Vagina (tissue), 2 donors: ENCODE measurements around the gene AGPAT2. TPM values are rescaled to one million over a fixed set of nuclear protein-coding genes. Genes with fewer than 3 reads are reported as not detected.
A peak's percentile ranks its signal among the peaks of the same experiment; 100 is the strongest.

Source experiments
- DNase-seq, 2 donors: peaks; one replicate each; pipeline ENCODE4 v3.0.0-alpha.2; 2017; ENCODE audit errors: extremely low spot score in 2 of 2
- H3K27ac ChIP-seq: fragments of 200-600 bp; sonication (generic); one replicate; pipeline ENCODE4 v1.5.1; 2019
- H3K27me3 ChIP-seq: fragments of 200-600 bp; sonication (generic); one replicate; pipeline ENCODE4 v1.5.1; 2019
- H3K36me3 ChIP-seq, 2 donors: fragments of 200-600 bp; sonication (generic); one replicate each; pipeline ENCODE4 v1.5.1; 2017 to 2019
- H3K4me1 ChIP-seq: fragments of 200-600 bp; sonication (generic); one replicate; pipeline ENCODE4 v1.5.1; 2019
- H3K4me3 ChIP-seq, 2 donors: fragments of 200-600 bp; sonication (generic); 1 replicate in 1 of 2; 2 replicates in 1 of 2; pipeline ENCODE4 v1.5.1; 2016 to 2019
- H3K9me3 ChIP-seq: fragments of 200-600 bp; sonication (generic); one replicate; pipeline ENCODE4 v1.5.1; 2019
- POLR2A ChIP-seq, 2 donors: fragments of 450-650 bp; IDR thresholded peaks; one replicate each; pipeline ENCODE4 v1.6.1; 2017; ENCODE audit warnings: antibody characterized with exemption in 2 of 2, mild to moderate bottlenecking in 2 of 2, moderate library complexity in 2 of 2
- POLR2AphosphoS5 ChIP-seq, 2 donors: sonication (generic); formaldehyde crosslinking; IDR thresholded peaks; one replicate each; pipeline ENCODE4 v1.9.0; 2017; ENCODE audit warnings: antibody characterized with exemption in 2 of 2, mild to moderate bottlenecking in 2 of 2, low read depth in 1 of 2; ENCODE audit not compliant: insufficient read depth in 1 of 2
- intact Hi-C: fragments of 100-400 bp; cut with DNase I; formaldehyde crosslinking; loops from one replicate; pipeline ENCODE4 v1.15.1; 2023
- total RNA-seq: library from RNA; depleted of rRNA; stranded (reverse); fragments of >200 nt; gene quantifications from one replicate; pipeline ENCODE4 v1.2.3, GENCODE V29; 2016
- TF ChIP-seq, protein P1 (sequence below), 3 experiments: fragments of 450-650 bp in 2 of 3; fragments of 200-600 bp in 1 of 3; sonication (generic) in 1 of 3; IDR thresholded peaks; one replicate each; pipeline ENCODE4 v1.5.1; 2017 to 2019; ENCODE audit warnings: antibody characterized with exemption in 3 of 3, mild to moderate bottlenecking in 2 of 3, moderate library complexity in 2 of 3

The AGPAT2 gene
- total RNA-seq, 1 donor from 2014 or later = 87.2 TPM

GRCh38 chr9:136665704-136666371, 21.4 kb downstream of the AGPAT2 start:
- Histone ChIP-seq H3K27ac (peak overlapping the region; percentile 13), H3K9me3 (no peaks in the 10 kb centered on the region), H3K4me3 (peak overlapping the region; percentile 43 to 52), H3K4me1 (peaks cover 13% of the 10 kb centered on the region), H3K27me3 (peaks cover 4% of the 10 kb centered on the region), H3K36me3 (no peaks in the 10 kb centered on the region)
- intact Hi-C loops = loop anchor here (5.0 kb wide), 1 partner anchor 61 kb away; no protein-coding TSS in a partner anchor
- TF ChIP-seq POLR2AphosphoS5 (IDR thresholded peaks at IDR 0.05; ENCODE audit: insufficient read depth in 1 of 2, low read depth in 1 of 2) (no peak), POLR2A (IDR thresholded peaks at IDR 0.05) (no peak)
- TF ChIP-seq, protein P1, sequence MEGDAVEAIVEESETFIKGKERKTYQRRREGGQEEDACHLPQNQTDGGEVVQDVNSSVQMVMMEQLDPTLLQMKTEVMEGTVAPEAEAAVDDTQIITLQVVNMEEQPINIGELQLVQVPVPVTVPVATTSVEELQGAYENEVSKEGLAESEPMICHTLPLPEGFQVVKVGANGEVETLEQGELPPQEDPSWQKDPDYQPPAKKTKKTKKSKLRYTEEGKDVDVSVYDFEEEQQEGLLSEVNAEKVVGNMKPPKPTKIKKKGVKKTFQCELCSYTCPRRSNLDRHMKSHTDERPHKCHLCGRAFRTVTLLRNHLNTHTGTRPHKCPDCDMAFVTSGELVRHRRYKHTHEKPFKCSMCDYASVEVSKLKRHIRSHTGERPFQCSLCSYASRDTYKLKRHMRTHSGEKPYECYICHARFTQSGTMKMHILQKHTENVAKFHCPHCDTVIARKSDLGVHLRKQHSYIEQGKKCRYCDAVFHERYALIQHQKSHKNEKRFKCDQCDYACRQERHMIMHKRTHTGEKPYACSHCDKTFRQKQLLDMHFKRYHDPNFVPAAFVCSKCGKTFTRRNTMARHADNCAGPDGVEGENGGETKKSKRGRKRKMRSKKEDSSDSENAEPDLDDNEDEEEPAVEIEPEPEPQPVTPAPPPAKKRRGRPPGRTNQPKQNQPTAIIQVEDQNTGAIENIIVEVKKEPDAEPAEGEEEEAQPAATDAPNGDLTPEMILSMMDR (IDR thresholded peaks at IDR 0.05) = no peak
- no peak for DNase-seq

- H3K27me3 ChIP-seq = peaks cover 4% of the 10 kb centered on the region
These were observed 22.1 kb downstream of the AGPAT2 start for GRCh38 chr9:136665111-136665703.

DNA sequence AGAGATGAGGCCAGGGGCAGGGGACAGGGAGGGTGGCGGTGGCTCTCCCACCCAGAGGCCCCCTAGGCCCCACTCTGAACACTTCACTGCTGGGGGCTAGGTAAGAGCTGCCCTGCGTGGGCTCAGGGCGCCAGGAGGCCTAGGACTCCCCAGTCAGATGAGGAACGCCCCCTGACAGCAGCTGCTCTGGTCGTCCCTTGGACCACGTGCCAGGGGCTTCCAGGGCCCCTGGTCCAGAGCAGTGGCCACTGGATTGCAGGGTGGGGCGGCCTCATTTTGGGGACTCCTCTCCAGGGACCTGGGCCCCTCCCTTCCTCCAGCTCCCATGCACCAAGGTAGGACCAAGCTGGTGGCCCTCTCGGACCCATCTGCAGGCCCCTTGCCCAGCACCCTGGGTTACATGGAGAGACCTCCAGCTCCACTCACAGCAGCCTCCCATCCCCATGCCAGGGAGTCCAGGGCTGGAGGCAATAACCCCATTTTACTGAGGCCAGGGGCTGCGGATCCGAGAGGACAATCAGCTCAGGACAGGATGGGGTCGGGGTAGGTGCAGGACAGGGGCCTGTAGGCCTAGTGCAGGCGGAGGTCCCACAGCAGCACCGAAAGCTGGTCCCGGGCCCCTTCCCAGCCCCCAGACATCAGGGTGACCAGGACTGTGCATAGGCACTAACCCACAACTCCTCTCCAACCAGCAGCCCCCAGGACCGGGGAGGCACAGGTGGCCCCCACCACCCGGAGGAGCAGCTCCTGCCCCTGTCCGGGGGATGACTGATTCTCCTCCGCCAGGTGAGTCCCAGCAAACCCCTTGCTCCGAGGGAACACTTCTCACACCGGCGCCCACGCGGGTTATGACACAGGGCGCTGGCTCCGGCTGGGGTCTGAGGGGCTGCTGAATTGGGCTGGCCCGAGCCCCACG, 23.0 kb downstream of the AGPAT2 start:
- intact Hi-C loops = no loop called here
- TF ChIP-seq POLR2AphosphoS5 (IDR thresholded peaks at IDR 0.05; ENCODE audit: insufficient read depth in 1 of 2, low read depth in 1 of 2) = no peak
- H3K27me3 ChIP-seq = peaks cover 4% of the 10 kb centered on the region

More at GRCh38 chr9:136665111-136665703, 22.1 kb downstream of the AGPAT2 start:
- no peaks in the 10 kb centered on the region for H3K9me3 ChIP-seq
- intact Hi-C loops = loop anchor here (5.0 kb wide), 1 partner anchor 62 kb away; no protein-coding TSS in a partner anchor
- H3K27ac ChIP-seq = peak overlapping the region; percentile 39
- peak overlapping the region; percentile 43 to 52 for H3K4me3 ChIP-seq
- no peaks in the 10 kb centered on the region for H3K36me3 ChIP-seq
- no peak for TF ChIP-seq POLR2A (IDR thresholded peaks at IDR 0.05)
- TF ChIP-seq, protein P1 (IDR thresholded peaks at IDR 0.05) = no peak
- TF ChIP-seq POLR2AphosphoS5 (IDR thresholded peaks at IDR 0.05; ENCODE audit: insufficient read depth in 1 of 2, low read depth in 1 of 2) = no peak
- no peak for DNase-seq
- peaks cover 13% of the 10 kb centered on the region for H3K4me1 ChIP-seq

DNA sequence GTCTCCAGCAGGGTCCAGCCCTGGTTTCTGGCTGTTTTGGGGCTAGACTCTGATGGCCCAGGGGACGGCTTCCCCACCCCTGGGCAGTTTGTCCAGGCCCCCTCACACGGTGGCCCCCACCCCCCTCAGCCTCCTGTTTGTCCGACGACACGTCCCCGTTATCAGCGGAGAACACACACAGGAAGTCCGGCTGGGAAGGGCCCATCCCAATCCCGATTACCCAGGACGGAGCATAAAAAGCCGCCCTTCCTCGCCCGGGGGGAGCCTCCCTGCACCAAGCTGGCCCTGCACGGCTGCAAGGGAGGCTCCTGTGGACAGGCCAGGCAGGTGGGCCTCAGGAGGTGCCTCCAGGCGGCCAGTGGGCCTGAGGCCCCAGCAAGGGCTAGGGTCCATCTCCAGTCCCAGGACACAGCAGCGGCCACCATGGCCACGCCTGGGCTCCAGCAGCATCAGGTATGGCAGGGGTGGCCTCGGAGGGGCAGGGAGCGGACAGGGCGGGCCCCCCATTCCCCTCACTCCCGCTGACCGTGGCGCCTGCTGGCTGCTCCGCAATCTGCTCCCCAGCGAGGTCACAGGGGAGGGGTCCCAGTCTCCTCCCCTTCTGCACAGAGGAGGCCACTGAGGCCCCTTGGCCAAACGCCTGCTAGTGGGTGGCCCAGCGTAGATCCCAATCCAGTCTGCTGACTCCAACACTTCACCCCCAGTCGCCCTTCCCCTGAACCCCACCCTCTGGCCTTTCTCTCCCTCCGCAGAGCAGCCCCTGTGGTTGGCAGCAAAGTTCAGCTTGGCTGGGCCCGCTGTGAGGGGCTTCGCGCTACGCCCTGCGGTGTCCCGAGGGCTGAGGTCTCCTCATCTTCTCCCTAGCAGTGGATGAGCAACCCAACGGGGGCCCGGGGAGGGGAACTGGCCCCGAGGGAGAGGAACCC, 24.3 kb downstream of the AGPAT2 start, which contains the start of gene EGFL7:
Gene EGFL7, plus strand, starts transcription at position 261 of the 926 bp plus-strand sequence. CDS start 5,367 bp downstream, outside the sequence.
- H3K27me3 ChIP-seq = peaks cover 4% of the 10 kb centered on the region
- H3K4me3 ChIP-seq = peak within 1 kb of the TSS; percentile 43 to 52
- no peak for DNase-seq
- intact Hi-C loops = no loop called here
- no peaks in the 10 kb centered on the region for H3K9me3 ChIP-seq
- H3K36me3 ChIP-seq = no peaks in the 10 kb centered on the region
- peaks cover 13% of the 10 kb centered on the region for H3K4me1 ChIP-seq
- H3K27ac ChIP-seq = peak within 1 kb of the TSS; percentile 44
- TF ChIP-seq POLR2AphosphoS5 (IDR thresholded peaks at IDR 0.05; ENCODE audit: insufficient read depth in 1 of 2, low read depth in 1 of 2) = peak; percentile 60 to 66
- no peak for TF ChIP-seq POLR2A (IDR thresholded peaks at IDR 0.05)

More for the DNA sequence above, 23.0 kb downstream of the AGPAT2 start:
- no peak for DNase-seq
- Histone ChIP-seq H3K27ac (no peak overlapping the region), H3K4me3 (peak overlapping the region; percentile 43 to 52), H3K4me1 (peaks cover 13% of the 10 kb centered on the region), H3K36me3 (no peaks in the 10 kb centered on the region), H3K9me3 (no peaks in the 10 kb centered on the region)

- no peak for TF ChIP-seq POLR2AphosphoS5 (IDR thresholded peaks at IDR 0.05; ENCODE audit: insufficient read depth in 1 of 2, low read depth in 1 of 2)
- TF ChIP-seq, protein P1 (IDR thresholded peaks at IDR 0.05) = no peak
- no peak for TF ChIP-seq POLR2A (IDR thresholded peaks at IDR 0.05)
- Histone ChIP-seq H3K4me1 (peaks cover 13% of the 10 kb centered on the region), H3K4me3 (peak overlapping the region; percentile 26 to 43), H3K36me3 (no peaks in the 10 kb centered on the region), H3K27me3 (peaks cover 4% of the 10 kb centered on the region), H3K27ac (peak overlapping the region; percentile 27), H3K9me3 (no peaks in the 10 kb centered on the region)
- intact Hi-C loops = no loop called here
- DNase-seq = no peak
These were observed 25.0 kb downstream of the AGPAT2 start for GRCh38 chr9:136662326-136662655.
